IMR-90 (cell line): ENCODE results near the gene HHIPL1. TPM values are rescaled to one million over a fixed set of nuclear protein-coding genes. Genes with fewer than 3 reads are reported as not detected.

Source experiments
- ATAC-seq: fragments of 200-7000 bp; cut with Tn5 transposase; 2 replicates; pipeline ENCODE4 v1.9.1; 2020; ENCODE audit warnings: low read depth, mild to moderate bottlenecking, moderate library complexity
- BruUV-seq: library from RNA; stranded (reverse); fragments of 400-500 nt; replicated peaks from 2 replicates; lab custom pipeline; 2021; lab: Mats Ljungman, UMichigan
- CTCF ChIA-PET: fragments of 300-600 bp; formaldehyde crosslinking; extraction: SDS; loops from one replicate; lab custom pipeline; 2021; ENCODE audit warnings: antibody characterized with exemption; lab: Yijun Ruan, JAX
- POLR2A ChIA-PET: fragments of 300-600 bp; sonication (Branson Sonifier 250); formaldehyde crosslinking; loops from one replicate; lab custom pipeline; 2022; ENCODE audit warnings: antibody characterized with exemption; ENCODE audit not compliant: unreplicated experiment; lab: Charles Lee
- DNase-seq: peaks from one replicate; pipeline ENCODE4 v3.0.0; 2013
- H2AFZ ChIP-seq: replicated peaks from 2 replicates; pipeline ENCODE3; 2013; ENCODE audit warnings: low read length, mild to moderate bottlenecking; ENCODE audit not compliant: poor library complexity
- H2AK5ac ChIP-seq: 2 replicates; pipeline ENCODE4 v1.6.1; 2013; ENCODE audit warnings: low read depth, low read length, inconsistent platforms
- H2AK9ac ChIP-seq: replicated peaks from 2 replicates; pipeline ENCODE3; 2013; ENCODE audit warnings: mild to moderate bottlenecking, low read depth, low read length, moderate library complexity; ENCODE audit not compliant: poor library complexity
- H2BK120ac ChIP-seq: 2 replicates; pipeline ENCODE4 v1.6.1; 2013; ENCODE audit warnings: low read depth, low read length, inconsistent platforms
- H2BK15ac ChIP-seq: 3 replicates; pipeline ENCODE4 v1.6.1; 2013; ENCODE audit warnings: low read depth, low read length, inconsistent platforms
- H2BK20ac ChIP-seq: 2 replicates; pipeline ENCODE4 v1.6.1; 2013; ENCODE audit warnings: low read depth, mild to moderate bottlenecking, inconsistent platforms, low read length, moderate library complexity
- H2BK5ac ChIP-seq: 2 replicates; pipeline ENCODE4 v1.6.1; 2013; ENCODE audit warnings: mild to moderate bottlenecking, low read depth, low read length, inconsistent platforms; ENCODE audit not compliant: poor library complexity, severe bottlenecking
- H3K14ac ChIP-seq: replicated peaks from 2 replicates; pipeline ENCODE4 v1.6.1; 2013; ENCODE audit warnings: low read depth, low read length, inconsistent platforms
- H3K18ac ChIP-seq: 2 replicates; pipeline ENCODE4 v1.6.1; 2013; ENCODE audit warnings: low read depth, low read length, control low read depth
- H3K23ac ChIP-seq: 2 replicates; pipeline ENCODE4 v1.6.1; 2013; ENCODE audit warnings: low read depth, low read length, inconsistent platforms
- H3K27ac ChIP-seq: 2 replicates; pipeline ENCODE4 v1.5.1; 2013; ENCODE audit warnings: mild to moderate bottlenecking, control low read depth, low read length; ENCODE audit not compliant: insufficient read depth
- H3K27me3 ChIP-seq: 2 replicates; pipeline ENCODE4 v1.6.1; 2013; ENCODE audit warnings: low read length; ENCODE audit not compliant: control insufficient read depth, insufficient read depth
- H3K36me3 ChIP-seq: 2 replicates; pipeline ENCODE4 v1.6.1; 2013; ENCODE audit warnings: low read length, mixed read lengths; ENCODE audit not compliant: control insufficient read depth, insufficient read depth
- H3K4ac ChIP-seq: 2 replicates; pipeline ENCODE4 v1.6.1; 2013; ENCODE audit warnings: low read depth, low read length, inconsistent platforms
- H3K4me1 ChIP-seq: 2 replicates; pipeline ENCODE4 v1.6.1; 2013; ENCODE audit warnings: low read length, mixed read lengths; ENCODE audit not compliant: control insufficient read depth, insufficient read depth
- H3K4me2 ChIP-seq: 2 replicates; pipeline ENCODE4 v1.6.1; 2013; ENCODE audit warnings: low read depth, mild to moderate bottlenecking, control low read depth, low read length, moderate library complexity
- H3K4me3 ChIP-seq: 2 replicates; pipeline ENCODE4 v1.5.1; 2013; ENCODE audit warnings: low read depth, mild to moderate bottlenecking, control low read depth, low read length, moderate library complexity; ENCODE audit not compliant: insufficient read depth
- H3K56ac ChIP-seq: 2 replicates; pipeline ENCODE4 v1.6.1; 2013; ENCODE audit warnings: low read length, inconsistent platforms; ENCODE audit not compliant: insufficient read depth; ENCODE audit errors: extremely low read depth
- H3K79me1 ChIP-seq, 2 experiments: 2 replicates each; pipeline ENCODE4 v1.6.1; 2013; ENCODE audit warnings: low read length in 2 of 2, inconsistent platforms in 1 of 2, low read depth in 1 of 2
- H3K9ac ChIP-seq: 2 replicates; pipeline ENCODE4 v1.6.1; 2013; ENCODE audit warnings: low read depth, low read length, control low read depth
- H3K9me1 ChIP-seq: 2 replicates; pipeline ENCODE4 v1.6.1; 2013; ENCODE audit warnings: low read length, inconsistent platforms; ENCODE audit not compliant: insufficient read depth
- H3K9me3 ChIP-seq: 2 replicates; pipeline ENCODE4 v1.6.1; 2013; ENCODE audit warnings: low read length; ENCODE audit not compliant: control insufficient read depth, insufficient read depth
- H4K20me1 ChIP-seq: 2 replicates; pipeline ENCODE4 v1.6.1; 2013; ENCODE audit warnings: low read length, inconsistent platforms; ENCODE audit not compliant: insufficient read depth
- H4K5ac ChIP-seq: 2 replicates; pipeline ENCODE4 v1.6.1; 2013; ENCODE audit warnings: mild to moderate bottlenecking, low read depth, low read length, control low read depth
- H4K8ac ChIP-seq, 2 experiments: 2 replicates each; pipeline ENCODE4 v1.6.1; 2013; ENCODE audit warnings: low read depth in 2 of 2, low read length in 2 of 2, control low read depth in 1 of 2, inconsistent platforms in 1 of 2
- H4K91ac ChIP-seq: 2 replicates; pipeline ENCODE4 v1.6.1; 2013; ENCODE audit warnings: low read depth, low read length, inconsistent platforms; ENCODE audit not compliant: insufficient read depth
- BHLHE40 ChIP-seq: fragments of 150-350 bp; IDR thresholded peaks from 2 replicates; pipeline ENCODE4 v1.6.1; 2016; ENCODE audit warnings: mild to moderate bottlenecking, low read depth, low read length
- CEBPB ChIP-seq: IDR thresholded peaks from 2 replicates; pipeline ENCODE4 v1.6.1; 2012; ENCODE audit warnings: low read depth, low read length, improper control_type of control experiment
- CHD1 ChIP-seq: IDR thresholded peaks from 2 replicates; pipeline ENCODE4 v1.6.1; 2012; ENCODE audit warnings: low read depth, low read length, improper control_type of control experiment
- CTCF ChIP-seq: conservative IDR thresholded peaks from 2 replicates; pipeline ENCODE4 v1.5.1; 2012; ENCODE audit warnings: mild to moderate bottlenecking, low read depth, low read length, improper control_type of control experiment
- ELK1 ChIP-seq: fragments of 150-350 bp; IDR thresholded peaks from 2 replicates; pipeline ENCODE4 v1.6.1; 2016; ENCODE audit warnings: low read depth, mild to moderate bottlenecking, low read length, moderate library complexity, borderline replicate concordance
- FOS ChIP-seq: fragments of 150-350 bp; IDR thresholded peaks from 2 replicates; pipeline ENCODE4 v1.6.1; 2016; ENCODE audit warnings: low read depth, low read length
- MAFK ChIP-seq: IDR thresholded peaks from 2 replicates; pipeline ENCODE4 v1.6.1; 2012; ENCODE audit warnings: low read depth, low read length, improper control_type of control experiment
- MAZ ChIP-seq: IDR thresholded peaks from 2 replicates; pipeline ENCODE4 v1.6.1; 2012; ENCODE audit warnings: low read depth, mild to moderate bottlenecking, low read length, improper control_type of control experiment, moderate library complexity, borderline replicate concordance
- MXI1 ChIP-seq: IDR thresholded peaks from 2 replicates; pipeline ENCODE4 v1.6.1; 2012; ENCODE audit warnings: low read depth, mild to moderate bottlenecking, low read length, moderate library complexity, borderline replicate concordance
- NFE2L2 ChIP-seq: fragments of 150-350 bp; IDR thresholded peaks from 2 replicates; pipeline ENCODE4 v1.6.1; 2016; ENCODE audit warnings: low read depth, mild to moderate bottlenecking, low read length
- POLR2A ChIP-seq: IDR thresholded peaks from 2 replicates; pipeline ENCODE4 v1.6.1; 2012; ENCODE audit warnings: mild to moderate bottlenecking, low read depth, low read length
- RAD21 ChIP-seq: IDR thresholded peaks from 2 replicates; pipeline ENCODE4 v1.6.1; 2012; ENCODE audit warnings: low read length, improper control_type of control experiment
- RCOR1 ChIP-seq: IDR thresholded peaks from 2 replicates; pipeline ENCODE4 v1.6.1; 2012; ENCODE audit warnings: mild to moderate bottlenecking, low read length, improper control_type of control experiment; ENCODE audit not compliant: insufficient replicate concordance
- RFX5 ChIP-seq: IDR thresholded peaks from 2 replicates; pipeline ENCODE4 v1.8.0; 2012; ENCODE audit warnings: low read depth, mild to moderate bottlenecking, low read length, moderate library complexity
- SMC3 ChIP-seq: fragments of 150-350 bp; IDR thresholded peaks from 2 replicates; pipeline ENCODE4 v1.6.1; 2016; ENCODE audit warnings: low read depth, mild to moderate bottlenecking, antibody characterized with exemption, low read length, moderate library complexity
- USF2 ChIP-seq: fragments of 150-350 bp; IDR thresholded peaks from 2 replicates; pipeline ENCODE4 v1.6.1; 2017; ENCODE audit warnings: mild to moderate bottlenecking, antibody characterized with exemption, low read length, low read depth
- WGBS, 2 experiments: methylation state at CpG; one replicate each; pipeline versions ENCODE4 v1.1.5 to v1.1.7; 2013; ENCODE audit warnings: missing lambda C conversion rate in 2 of 2; ENCODE audit not compliant: insufficient read length in 1 of 2; ENCODE audit errors: extremely low coverage in 2 of 2; 5-methylcytosine and 5-hydroxymethylcytosine counted together
- dilution Hi-C: fragments of 300-500 bp; cut with HindIII; formaldehyde crosslinking; loops from one replicate; pipeline ENCODE4 v1.14.3; 2018; ENCODE audit warnings: low sequenced_read_pairs; ENCODE audit not compliant: unreplicated experiment
- in situ Hi-C: fragments of 300-500 bp; cut with MboI; formaldehyde crosslinking; loops from 3 replicates; pipeline ENCODE4 v1.14.3; 2019; ENCODE audit warnings: low sequenced_read_pairs, inconsistent platforms, mixed read lengths
- intact Hi-C: fragments of 100-400 bp; cut with micrococcal nuclease; formaldehyde crosslinking; loops from 2 replicates; pipeline ENCODE4 v1.10.0; 2022
- polyA plus RNA-seq, 3 experiments: library from polyadenylated mRNA; depleted of rRNA; stranded (reverse); fragments of >200 nt; gene quantifications; 2 replicates each; pipeline ENCODE4 v1.2.3, GENCODE V29; 2012; ENCODE audit warnings: low replicate concordance in 1 of 3
- total RNA-seq: library from RNA; depleted of rRNA; stranded (reverse); fragments of >200 nt; gene quantifications from 2 replicates; pipeline ENCODE4 v1.2.3, GENCODE V29; 2012

HHIPL1 gene
- total and polyA plus RNA-seq, 2 of the 4 experiments (the other 2 are of a cell fraction): 0.65 to 0.72 TPM

GRCh38 chr14:99632410-99633035, 12.4 kb upstream of the HHIPL1 start:
- no peak overlapping the region for H3K18ac ChIP-seq
- DNase-seq (no peak), ATAC-seq (no peak)
- H3K56ac ChIP-seq: no peak overlapping the region
- no peak overlapping the region for H4K8ac ChIP-seq
- POLR2A ChIA-PET: no interaction called here
- 0 out of 2 replicates have a peak, but pooled peaks cover 2% of the 10 kb centered on the region for H3K4me1 ChIP-seq
- no peak overlapping the region for H3K23ac ChIP-seq
- H2AK9ac ChIP-seq: peak overlapping the region; percentile 45
- peaks cover 11% of the 10 kb centered on the region; the same call in 1 of the 2 replicates for H3K27me3 ChIP-seq
- H3K4ac ChIP-seq: no peak overlapping the region
- H4K20me1 ChIP-seq: no peaks in the 10 kb centered on the region
- H2AK5ac ChIP-seq: no peak overlapping the region
- intact Hi-C loops: no loop called here
- no peak overlapping the region for H3K27ac ChIP-seq
- H3K9ac ChIP-seq: no peak overlapping the region
- CTCF ChIA-PET: no interaction called here
- H2BK20ac ChIP-seq: no peak overlapping the region
- no peaks in the 10 kb centered on the region for H3K79me1 ChIP-seq
- no peak overlapping the region for H4K91ac ChIP-seq
- no peak overlapping the region for H3K14ac ChIP-seq
- H3K9me3 ChIP-seq: no peaks in the 10 kb centered on the region
- no peak overlapping the region for H4K5ac ChIP-seq
- no peak overlapping the region for H3K4me2 ChIP-seq
- H2AFZ ChIP-seq: no peak overlapping the region
- dilution Hi-C loops: no loop called here
- no peaks in the 10 kb centered on the region for H3K36me3 ChIP-seq
- no peak overlapping the region for H2BK120ac ChIP-seq
- WGBS, 2 experiments: 89% methylated on average over 4 of the region's 9 CpGs; no CpG with 5 or more reads in 1 of the 2 experiments
- no peak overlapping the region for H3K4me3 ChIP-seq
- H2BK15ac ChIP-seq: no peak overlapping the region
- in situ Hi-C loops: no loop called here
- no peaks in the 10 kb centered on the region for H3K9me1 ChIP-seq
- BruUV-seq: no TSS peak
- H2BK5ac ChIP-seq: no peak overlapping the region
- TF ChIP-seq POLR2A (no peak), CTCF (no peak), RFX5 (no peak), CEBPB (no peak), RCOR1 (no peak), FOS (no peak), BHLHE40 (no peak), MAZ (no peak), USF2 (no peak), CHD1 (no peak), SMC3 (no peak), MAFK (no peak), ELK1 (no peak), NFE2L2 (no peak), MXI1 (no peak), RAD21 (no peak)
